ENCODE measurements around the gene STAP1. TPM values are rescaled to one million over a fixed set of nuclear protein-coding genes. Genes with fewer than 3 reads are reported as not detected.
"Not testable (repeated sequence)": the region's sequence is repeated elsewhere in the genome, so short reads cannot be mapped to it uniquely, and the experiment has no call there.

The STAP1 gene
- total RNA-seq, 2 donors from 2014 or later = 7.5 to 9.6 TPM

DNA sequence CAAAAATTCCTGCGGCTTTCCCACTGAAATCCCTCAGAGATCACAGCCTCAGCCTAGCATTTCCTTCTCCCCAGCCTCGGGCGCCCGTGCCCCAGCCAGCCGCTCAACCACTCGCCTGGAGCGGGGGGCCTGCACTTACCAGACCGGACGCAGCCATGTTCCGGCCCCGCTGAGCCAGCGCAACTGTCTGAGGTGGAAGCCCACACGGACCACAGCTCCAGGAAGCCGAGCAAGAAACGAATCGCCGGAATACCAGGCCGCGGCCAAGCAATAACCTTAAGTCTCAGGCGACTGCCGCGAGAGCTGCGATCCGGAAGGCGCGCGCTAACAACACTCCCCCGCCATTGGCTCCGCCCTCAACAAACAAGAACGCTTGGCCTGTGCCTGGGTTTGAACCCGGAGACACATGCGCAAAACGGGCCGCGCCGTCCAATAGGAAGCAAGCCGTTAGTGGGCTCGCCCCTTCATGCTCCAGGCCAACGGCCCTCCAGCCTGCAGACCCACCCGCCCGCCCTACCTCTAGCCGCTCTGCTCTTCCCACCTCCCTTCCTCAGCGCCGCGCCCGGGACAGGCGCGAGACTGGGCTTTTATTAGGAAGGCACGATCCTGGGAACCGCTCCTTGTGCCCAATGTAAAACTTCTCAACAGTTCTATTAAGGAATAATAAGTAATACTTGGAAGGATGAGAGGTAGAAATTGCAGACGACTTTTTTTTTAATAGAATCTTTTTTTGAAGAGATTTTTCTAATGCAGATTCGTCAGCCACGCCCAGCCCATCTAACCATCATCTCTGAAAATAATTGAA, 13.1 kb upstream of the STAP1 start, which contains the start of gene CENPC:
CENPC (minus strand) TSS at position 305 of the 805 bp plus-strand sequence; CDS start at position 157, 148 bp downstream.
- Mint-ChIP-seq H3K36me3 (peaks cover 24% of the 10 kb centered on the region), H3K4me1 (ENCODE audit: low read depth in 2 of 2) (peaks cover 19 to 35% of the 10 kb centered on the region in 2 donors), H3K27ac (peak within 1 kb of the TSS; percentile 99 to 100), H3K27me3 (no peaks in the 10 kb centered on the region), H3K4me3 (peak within 1 kb of the TSS; percentile 100), H3K9me3 (no peaks in the 10 kb centered on the region)
- DNase-seq (ENCODE audit: low spot score) = peak; percentile 96
- ATAC-seq = peak; percentile 98

DNA sequence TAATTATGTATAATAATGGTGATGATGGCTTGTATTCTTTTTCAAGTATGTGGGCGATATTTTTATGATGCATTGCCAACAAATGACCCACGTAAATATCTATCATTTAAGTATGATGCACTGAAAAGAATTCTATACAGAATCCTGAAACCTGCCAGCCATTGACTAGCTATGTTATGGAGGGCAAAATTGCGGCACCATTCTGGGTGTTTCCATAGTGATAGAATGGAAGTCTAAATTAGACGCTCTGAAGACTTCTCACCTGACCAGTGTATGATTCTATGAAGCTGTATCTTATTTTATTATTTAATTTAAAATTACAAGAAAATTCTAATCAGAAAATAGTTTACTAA, 12.5 kb upstream of the STAP1 start:
- Mint-ChIP-seq H3K36me3 (peaks cover 24% of the 10 kb centered on the region), H3K9me3 (no peaks in the 10 kb centered on the region), H3K27me3 (no peaks in the 10 kb centered on the region), H3K4me1 (ENCODE audit: low read depth in 2 of 2) (peaks cover 19 to 35% of the 10 kb centered on the region in 2 donors), H3K4me3 (peak overlapping the region; percentile 100), H3K27ac (peak overlapping the region; percentile 99 to 100)
- ATAC-seq (no peak), DNase-seq (ENCODE audit: low spot score) (no peak)

DNA sequence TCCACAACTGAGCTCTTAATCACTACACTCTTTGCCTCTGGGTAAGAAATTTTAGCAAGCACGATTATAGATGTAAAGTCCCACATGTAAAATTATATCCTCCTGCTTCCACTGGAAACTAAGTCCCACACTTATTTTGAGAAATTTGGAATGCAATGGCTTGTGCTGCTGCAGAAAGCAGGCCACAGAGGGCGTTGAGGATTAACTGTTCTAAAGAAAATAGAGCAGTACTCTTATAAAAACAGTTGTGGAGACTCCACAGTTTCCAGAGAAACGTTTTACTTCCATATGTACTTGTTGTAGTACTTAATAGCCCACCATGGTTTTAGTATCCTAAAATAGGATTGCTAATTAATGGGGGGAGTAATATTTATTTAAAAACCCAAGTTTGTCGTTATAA, 11.6 kb upstream of the STAP1 start:
- Mint-ChIP-seq H3K27ac (no peak overlapping the region), H3K36me3 (peaks cover 17% of the 10 kb centered on the region), H3K9me3 (no peaks in the 10 kb centered on the region)

DNA sequence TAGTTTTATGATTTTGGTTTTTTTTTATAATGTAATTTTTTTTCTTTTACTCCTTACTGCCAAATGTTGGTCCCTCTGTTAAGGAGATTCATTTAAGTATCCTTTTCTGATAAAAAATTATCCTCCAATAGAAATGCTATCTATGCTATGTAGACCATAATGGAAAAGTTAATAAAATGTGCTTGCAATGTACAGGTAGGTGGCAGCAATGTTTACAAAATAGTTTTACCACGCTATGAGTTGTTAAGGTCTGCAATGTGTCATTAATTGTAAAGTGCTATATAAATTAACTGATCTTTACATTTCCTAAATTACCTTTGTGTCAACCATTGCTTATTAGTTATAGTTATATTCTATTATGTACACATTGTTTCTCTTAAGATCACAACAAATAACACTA, 9.4 kb upstream of the STAP1 start:
- Mint-ChIP-seq H3K36me3 (peaks cover 8% of the 10 kb centered on the region), H3K9me3 (no peaks in the 10 kb centered on the region), H3K27ac (no peak overlapping the region), H3K27me3 (no peaks in the 10 kb centered on the region), H3K4me1 (ENCODE audit: low read depth in 2 of 2) (peaks cover 3 to 7% of the 10 kb centered on the region in 2 donors), H3K4me3 (no peak overlapping the region)
- no peak for ATAC-seq
- no peak for DNase-seq (ENCODE audit: low spot score)

More for the DNA sequence above, 11.6 kb upstream of the STAP1 start:
- no peak for ATAC-seq
- Mint-ChIP-seq H3K4me3 (no peak overlapping the region), H3K27me3 (no peaks in the 10 kb centered on the region), H3K4me1 (ENCODE audit: low read depth in 2 of 2) (peaks cover 14 to 25% of the 10 kb centered on the region in 2 donors)
- DNase-seq (ENCODE audit: low spot score) = no peak

DNA sequence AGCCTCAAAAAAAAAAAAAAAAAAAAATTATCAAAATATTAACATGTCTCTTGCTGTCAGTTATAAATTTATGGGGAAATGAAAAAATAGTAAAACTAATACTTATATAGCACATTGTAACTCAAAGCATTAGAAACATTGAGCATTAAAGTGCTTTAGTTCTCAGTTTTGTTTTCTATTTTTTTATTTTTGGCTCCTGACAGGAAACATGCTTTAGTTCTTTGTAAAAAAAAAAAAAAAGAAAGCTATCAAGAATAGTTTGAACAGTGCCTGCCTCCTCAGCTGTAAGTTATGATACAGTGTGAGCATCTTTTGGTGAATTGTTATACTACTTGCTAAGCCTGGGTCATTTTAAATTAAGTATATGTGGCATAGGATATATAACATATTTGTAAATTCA, 8.1 kb upstream of the STAP1 start:
- no peaks in the 10 kb centered on the region for H3K27me3 Mint-ChIP-seq
- H3K27ac Mint-ChIP-seq = no peak overlapping the region
- no peaks in the 10 kb centered on the region for H3K9me3 Mint-ChIP-seq
- ATAC-seq (no peak), DNase-seq (ENCODE audit: low spot score) (no peak)
- no peaks in the 10 kb centered on the region for H3K4me1 Mint-ChIP-seq (ENCODE audit: low read depth in 2 of 2)
- H3K36me3 Mint-ChIP-seq = no peaks in the 10 kb centered on the region
- no peak overlapping the region for H3K4me3 Mint-ChIP-seq

- Mint-ChIP-seq H3K27ac (no peak overlapping the region), H3K36me3 (no peaks in the 10 kb centered on the region), H3K4me1 (ENCODE audit: low read depth in 2 of 2) (no peaks in the 10 kb centered on the region), H3K9me3 (no peaks in the 10 kb centered on the region), H3K4me3 (no peak overlapping the region), H3K27me3 (no peaks in the 10 kb centered on the region)
- ATAC-seq (no peak), DNase-seq (ENCODE audit: low spot score) (no peak)
Observed at GRCh38 chr4:67550857-67551256, 7.7 kb upstream of the STAP1 start.

DNA sequence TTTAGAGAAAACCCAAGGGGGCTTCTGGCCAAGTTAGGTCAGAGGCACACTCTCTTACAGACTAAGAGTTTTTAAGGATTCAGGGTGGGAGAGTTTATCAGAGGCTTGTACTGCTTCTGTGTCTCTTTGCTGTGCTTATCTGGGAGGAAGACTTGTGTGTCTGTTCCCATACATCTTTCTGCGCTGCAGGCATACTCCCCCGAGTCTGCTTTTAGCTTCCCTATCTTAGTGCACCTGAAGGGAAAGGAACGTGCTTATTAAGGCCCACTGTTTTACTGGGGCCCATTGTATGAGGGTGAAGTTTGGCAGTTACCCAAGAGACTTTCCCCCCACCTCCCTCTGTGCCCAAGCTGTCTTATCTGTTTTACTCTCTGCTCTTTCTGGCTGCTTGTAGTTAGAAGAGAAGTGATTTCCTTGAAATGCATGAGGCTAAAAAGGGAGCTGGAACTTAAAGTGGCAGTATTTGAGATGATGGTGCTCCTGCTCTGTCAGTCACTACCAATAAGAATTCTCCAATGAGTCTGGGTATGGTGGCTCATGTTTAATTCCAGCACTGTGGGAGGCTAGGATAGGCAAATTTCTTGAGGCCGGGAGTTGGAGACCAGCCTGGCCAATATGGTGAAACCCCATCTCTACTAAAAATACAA, 6.3 kb upstream of the STAP1 start:
- ATAC-seq = not testable (repeated sequence)

DNA sequence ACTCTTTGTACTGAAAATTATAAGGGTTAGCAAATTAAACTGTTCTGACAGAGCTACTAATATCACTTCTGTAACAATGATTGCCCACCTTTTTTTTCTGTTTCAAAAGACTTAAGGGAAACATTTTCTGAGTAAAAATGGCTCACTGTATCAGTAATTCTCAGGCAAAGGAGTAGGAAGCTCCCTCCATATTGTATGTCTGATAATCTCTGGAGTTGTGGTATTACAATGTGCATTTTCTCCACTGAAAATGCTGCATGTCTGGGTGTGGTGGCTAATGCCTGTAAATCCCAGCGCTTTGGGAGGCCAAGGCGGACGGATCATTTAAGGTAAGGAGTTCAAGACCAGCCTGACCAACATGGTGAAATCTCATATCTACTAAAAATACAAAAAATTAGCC, 4.4 kb upstream of the STAP1 start:
- ATAC-seq (no peak), DNase-seq (ENCODE audit: low spot score) (no peak)
- Mint-ChIP-seq H3K9me3 (no peaks in the 10 kb centered on the region), H3K36me3 (no peaks in the 10 kb centered on the region), H3K4me1 (ENCODE audit: low read depth in 2 of 2) (peaks cover 7 to 16% of the 10 kb centered on the region in 2 donors), H3K4me3 (no peak overlapping the region), H3K27ac (no peak overlapping the region), H3K27me3 (no peaks in the 10 kb centered on the region)

More for the DNA sequence above, 6.3 kb upstream of the STAP1 start:
- H3K4me3 Mint-ChIP-seq; H3K36me3 Mint-ChIP-seq; H3K27ac Mint-ChIP-seq; H3K4me1 Mint-ChIP-seq (ENCODE audit: low read depth in 2 of 2); DNase-seq (ENCODE audit: low spot score); H3K9me3 Mint-ChIP-seq; H3K27me3 Mint-ChIP-seq: not testable (repeated sequence)

DNA sequence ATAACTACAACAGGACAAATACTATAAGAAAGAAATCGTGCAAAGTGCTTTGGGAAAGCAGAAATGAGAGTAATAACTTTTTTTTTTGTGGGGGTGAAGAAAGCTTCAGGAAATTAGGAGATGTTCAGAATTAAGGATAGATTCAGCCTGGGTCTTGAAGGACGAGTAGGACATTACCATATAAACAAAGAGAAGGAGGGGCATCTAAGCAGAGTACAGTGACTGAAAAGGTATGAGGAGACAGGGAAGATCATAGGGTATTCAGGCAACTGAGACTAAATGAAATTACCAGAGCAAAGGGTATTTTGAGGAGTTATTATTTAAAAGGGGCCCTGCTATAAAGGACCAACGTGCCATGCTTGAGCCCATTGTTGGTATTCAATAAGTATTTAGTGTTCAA, 3.1 kb upstream of the STAP1 start:
- no peaks in the 10 kb centered on the region for H3K36me3 Mint-ChIP-seq
- no peaks in the 10 kb centered on the region for H3K9me3 Mint-ChIP-seq
- H3K27ac Mint-ChIP-seq = no peak overlapping the region
- H3K4me1 Mint-ChIP-seq (ENCODE audit: low read depth in 2 of 2) = peaks cover 12 to 21% of the 10 kb centered on the region in 2 donors
- DNase-seq (ENCODE audit: low spot score) (no peak), ATAC-seq (no peak)
- no peak overlapping the region for H3K4me3 Mint-ChIP-seq
- no peaks in the 10 kb centered on the region for H3K27me3 Mint-ChIP-seq

DNA sequence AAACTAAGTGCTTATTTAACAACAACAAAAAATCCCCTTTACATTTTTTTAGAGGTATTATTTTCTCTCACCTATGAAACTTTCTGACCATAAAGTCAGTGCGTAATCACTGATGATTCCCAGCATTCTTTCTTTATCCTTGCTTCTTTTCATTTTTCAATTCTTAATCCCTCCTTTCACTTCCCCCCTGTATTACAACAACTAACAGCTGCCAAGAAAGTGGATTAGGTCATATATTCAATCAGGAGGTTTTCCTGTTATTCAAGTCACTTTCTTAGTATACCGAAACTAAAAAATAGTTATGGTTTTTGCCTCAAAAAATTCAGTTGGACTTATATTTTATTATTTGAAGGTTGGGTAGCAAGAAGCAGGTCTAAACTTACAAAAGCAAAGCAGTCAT, 2.1 kb upstream of the STAP1 start:
- H3K27ac Mint-ChIP-seq = no peak overlapping the region
- ATAC-seq = no peak
- no peak for DNase-seq (ENCODE audit: low spot score)
- H3K27me3 Mint-ChIP-seq = no peaks in the 10 kb centered on the region
- no peak overlapping the region for H3K4me3 Mint-ChIP-seq
- H3K36me3 Mint-ChIP-seq = no peaks in the 10 kb centered on the region
- H3K4me1 Mint-ChIP-seq (ENCODE audit: low read depth in 2 of 2) = peaks cover 16 to 28% of the 10 kb centered on the region in 2 donors
- H3K9me3 Mint-ChIP-seq = no peaks in the 10 kb centered on the region

GRCh38 chr4:67565284-67565683, 6.8 kb downstream of the STAP1 start:
- Mint-ChIP-seq H3K4me3 (no peak overlapping the region), H3K4me1 (ENCODE audit: low read depth in 2 of 2) (peaks cover 7 to 10% of the 10 kb centered on the region in 2 donors), H3K36me3 (no peaks in the 10 kb centered on the region), H3K9me3 (no peaks in the 10 kb centered on the region), H3K27ac (no peak overlapping the region), H3K27me3 (no peaks in the 10 kb centered on the region)
- no peak for DNase-seq (ENCODE audit: low spot score)
- no peak for ATAC-seq

DNA sequence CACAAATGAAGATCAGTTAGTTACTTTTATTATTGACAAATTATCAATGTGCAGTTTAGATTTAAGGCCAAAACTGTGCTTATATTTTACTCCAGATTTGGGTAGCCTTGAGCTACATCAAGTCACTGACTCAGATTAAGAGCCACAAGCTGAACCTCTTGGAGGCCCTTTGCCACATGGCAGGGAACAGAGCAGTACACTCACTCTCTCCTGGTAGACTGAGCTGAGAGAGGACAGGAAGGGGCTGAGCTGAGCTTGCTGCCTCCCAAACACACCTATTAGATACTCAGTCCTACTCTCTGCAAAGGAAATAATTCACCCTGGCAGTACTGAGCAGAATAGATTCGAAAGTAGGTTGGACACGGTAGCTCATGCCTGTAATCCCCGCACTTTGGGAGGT, 7.8 kb downstream of the STAP1 start:
- H3K27ac Mint-ChIP-seq = no peak overlapping the region

DNA sequence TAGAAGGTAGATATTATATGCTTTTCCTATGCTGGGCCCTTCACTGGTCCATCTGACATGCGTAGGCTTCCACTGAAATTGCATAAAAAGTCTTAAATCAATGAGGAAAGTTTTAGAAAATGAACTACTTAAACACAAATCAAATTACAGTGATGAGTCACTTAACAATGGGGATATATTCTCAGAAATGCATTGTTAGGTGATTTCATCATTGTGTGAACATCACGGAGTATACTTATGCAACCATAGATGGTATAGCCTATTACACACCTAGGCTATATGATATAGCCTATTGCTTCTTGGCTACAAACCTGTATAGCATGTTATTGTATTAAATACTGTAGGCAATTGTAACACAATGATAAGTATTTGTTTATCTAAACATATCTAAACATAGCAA, 10.3 kb downstream of the STAP1 start:
- H3K27ac Mint-ChIP-seq = no peak overlapping the region
- DNase-seq (ENCODE audit: low spot score) (no peak), ATAC-seq (peak; percentile 51 to 69)
- no peak overlapping the region for H3K4me3 Mint-ChIP-seq
- no peaks in the 10 kb centered on the region for H3K9me3 Mint-ChIP-seq
- H3K27me3 Mint-ChIP-seq = no peaks in the 10 kb centered on the region
- peaks cover 6 to 16% of the 10 kb centered on the region in 2 donors for H3K4me1 Mint-ChIP-seq (ENCODE audit: low read depth in 2 of 2)
- H3K36me3 Mint-ChIP-seq = no peaks in the 10 kb centered on the region

More for the DNA sequence above, 7.8 kb downstream of the STAP1 start:
- Mint-ChIP-seq H3K4me3 (no peak overlapping the region), H3K27me3 (no peaks in the 10 kb centered on the region), H3K4me1 (ENCODE audit: low read depth in 2 of 2) (peaks cover 0 to 6% of the 10 kb centered on the region in 2 donors), H3K9me3 (no peaks in the 10 kb centered on the region), H3K36me3 (no peaks in the 10 kb centered on the region)
- no peak for ATAC-seq
- DNase-seq (ENCODE audit: low spot score) = no peak

DNA sequence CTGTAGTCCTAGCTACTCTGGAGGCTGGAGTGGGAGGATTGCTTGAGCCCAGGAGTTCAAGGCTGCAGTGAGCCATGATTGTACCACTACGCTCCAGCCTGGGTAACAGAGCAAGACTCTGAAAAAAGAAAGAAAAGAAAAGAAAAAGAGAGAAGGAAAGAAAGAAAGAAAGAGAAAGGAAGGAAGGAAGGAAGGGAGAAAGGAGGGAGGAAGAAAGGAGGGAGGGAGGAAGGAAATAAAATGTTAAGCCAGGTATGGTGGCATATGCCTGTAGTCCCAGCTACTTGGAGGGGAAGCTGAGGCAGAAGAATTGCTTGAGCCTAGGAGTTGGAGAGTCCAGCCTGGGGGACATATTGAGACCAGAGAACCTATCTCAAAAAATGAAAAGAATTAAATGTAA, 12.0 kb downstream of the STAP1 start:
- Mint-ChIP-seq H3K27me3 (no peaks in the 10 kb centered on the region), H3K9me3 (no peaks in the 10 kb centered on the region), H3K27ac (peak overlapping the region in 1 of 2 donors; percentile 53), H3K4me3 (no peak overlapping the region), H3K4me1 (ENCODE audit: low read depth in 2 of 2) (peaks cover 11 to 21% of the 10 kb centered on the region in 2 donors), H3K36me3 (no peaks in the 10 kb centered on the region)
- no peak for ATAC-seq
- DNase-seq (ENCODE audit: low spot score) = no peak

Measured in natural killer cell treated with Interleukin-12 subunit alpha and Interleukin-12 subunit beta and Interleukin-15 and Interleukin-18, amount 100 ng/mL, for 72 hours (primary cell).